Muscle layer of duodenum (tissue), 2 donors: Measurements from ENCODE around the gene ANP32A.

ENCODE experiments used
- H3K27ac ChIP-seq: one replicate; pipeline ENCODE4 v1.7.0; 2013; ENCODE audit warnings: mild to moderate bottlenecking, low read length
- H3K27me3 ChIP-seq: one replicate; pipeline ENCODE4 v1.7.0; 2013; ENCODE audit warnings: low read depth, mild to moderate bottlenecking, control low read depth, low read length
- H3K36me3 ChIP-seq, 2 donors: one replicate each; pipeline ENCODE4 v1.7.0; 2013; ENCODE audit warnings: low read length in 2 of 2, control low read depth in 1 of 2, mild to moderate bottlenecking in 1 of 2; ENCODE audit not compliant: insufficient read depth in 2 of 2, control insufficient read depth in 1 of 2
- H3K4me1 ChIP-seq, 2 donors: one replicate each; pipeline ENCODE4 v1.7.0; 2013; ENCODE audit warnings: low read length in 2 of 2, mild to moderate bottlenecking in 2 of 2, control low read depth in 1 of 2, moderate library complexity in 1 of 2; ENCODE audit not compliant: insufficient read depth in 2 of 2, control insufficient read depth in 1 of 2
- H3K4me3 ChIP-seq, 2 donors: one replicate each; pipeline ENCODE4 v1.7.0; 2013; ENCODE audit warnings: low read length in 2 of 2, low read depth in 1 of 2, mild to moderate bottlenecking in 1 of 2
- H3K9me3 ChIP-seq, 2 donors: one replicate each; pipeline ENCODE4 v1.7.0; 2013; ENCODE audit warnings: low read length in 2 of 2, control low read depth in 1 of 2, mild to moderate bottlenecking in 1 of 2; ENCODE audit not compliant: control insufficient read depth in 1 of 2
- donor health status: healthy.

Gene ANP32A

GRCh38 chr15:68788264-68788624 lies 32.5 kb downstream of the ANP32A start:
- Histone ChIP-seq H3K4me3 (no peak overlapping the region), H3K27me3 (no peaks in the 10 kb centered on the region), H3K36me3 (peaks cover 17 to 24% of the 10 kb centered on the region in 2 donors), H3K27ac (no peak overlapping the region), H3K9me3 (no peaks in the 10 kb centered on the region), H3K4me1 (peaks cover 16 to 35% of the 10 kb centered on the region in 2 donors)

- Histone ChIP-seq H3K9me3 (no peaks in the 10 kb centered on the region), H3K4me1 (peaks cover 16 to 30% of the 10 kb centered on the region in 2 donors), H3K27ac (no peak overlapping the region), H3K27me3 (no peaks in the 10 kb centered on the region), H3K36me3 (peaks cover 17 to 29% of the 10 kb centered on the region in 2 donors), H3K4me3 (no peak overlapping the region)
Observed at GRCh38 chr15:68787609-68788263, 33.0 kb downstream of the ANP32A start.

- peaks cover 16 to 22% of the 10 kb centered on the region in 2 donors for H3K4me1 ChIP-seq
- H3K4me3 ChIP-seq: no peak overlapping the region
- peaks cover 17 to 38% of the 10 kb centered on the region in 2 donors for H3K36me3 ChIP-seq
- no peaks in the 10 kb centered on the region for H3K9me3 ChIP-seq
- no peaks in the 10 kb centered on the region for H3K27me3 ChIP-seq
- no peak overlapping the region for H3K27ac ChIP-seq
Observed at GRCh38 chr15:68786753-68787152, 33.9 kb downstream of the ANP32A start.

GRCh38 chr15:68785541-68785940 lies 35.2 kb downstream of the ANP32A start:
- peaks cover 10 to 18% of the 10 kb centered on the region in 2 donors for H3K4me1 ChIP-seq
- H3K36me3 ChIP-seq: peaks cover 23 to 47% of the 10 kb centered on the region in 2 donors

GRCh38 chr15:68784206-68784605 lies 36.5 kb downstream of the ANP32A start:
- H3K27ac ChIP-seq: no peak overlapping the region
- peaks cover 33 to 60% of the 10 kb centered on the region in 2 donors for H3K36me3 ChIP-seq
- H3K9me3 ChIP-seq: no peaks in the 10 kb centered on the region
- H3K27me3 ChIP-seq: no peaks in the 10 kb centered on the region
- no peak overlapping the region for H3K4me3 ChIP-seq
- H3K4me1 ChIP-seq: peaks cover 0 to 4% of the 10 kb centered on the region in 2 donors

More at GRCh38 chr15:68785541-68785940, 35.2 kb downstream of the ANP32A start:
- H3K4me3 ChIP-seq: no peak overlapping the region
- H3K27me3 ChIP-seq: no peaks in the 10 kb centered on the region
- no peak overlapping the region for H3K27ac ChIP-seq
- no peaks in the 10 kb centered on the region for H3K9me3 ChIP-seq

- Histone ChIP-seq H3K27me3 (no peaks in the 10 kb centered on the region), H3K4me3 (no peak overlapping the region), H3K36me3 (peaks cover 34 to 63% of the 10 kb centered on the region in 2 donors), H3K9me3 (no peaks in the 10 kb centered on the region), H3K27ac (no peak overlapping the region), H3K4me1 (no peaks in the 10 kb centered on the region)
Observed at GRCh38 chr15:68783226-68784058, 37.3 kb downstream of the ANP32A start.

GRCh38 chr15:68782589-68783161 lies 38.0 kb downstream of the ANP32A start:
- Histone ChIP-seq H3K36me3 (peaks cover 37 to 68% of the 10 kb centered on the region in 2 donors), H3K27ac (peak overlapping the region; percentile 17), H3K27me3 (no peaks in the 10 kb centered on the region), H3K9me3 (no peaks in the 10 kb centered on the region), H3K4me1 (no peaks in the 10 kb centered on the region), H3K4me3 (no peak overlapping the region)

- Histone ChIP-seq H3K36me3 (peaks cover 38 to 68% of the 10 kb centered on the region in 2 donors), H3K27me3 (no peaks in the 10 kb centered on the region), H3K4me1 (no peaks in the 10 kb centered on the region), H3K27ac (peak overlapping the region; percentile 17), H3K9me3 (no peaks in the 10 kb centered on the region), H3K4me3 (no peak overlapping the region)
Observed at GRCh38 chr15:68781766-68782588, 38.7 kb downstream of the ANP32A start.

GRCh38 chr15:68781217-68781616 lies 39.5 kb downstream of the ANP32A start:
- Histone ChIP-seq H3K27ac (no peak overlapping the region), H3K9me3 (no peaks in the 10 kb centered on the region), H3K36me3 (peaks cover 31 to 61% of the 10 kb centered on the region in 2 donors), H3K4me3 (no peak overlapping the region), H3K4me1 (peaks cover 0 to 6% of the 10 kb centered on the region in 2 donors), H3K27me3 (no peaks in the 10 kb centered on the region)

- H3K4me3 ChIP-seq: no peak overlapping the region
- no peaks in the 10 kb centered on the region for H3K27me3 ChIP-seq
- no peaks in the 10 kb centered on the region for H3K9me3 ChIP-seq
- peaks cover 20 to 49% of the 10 kb centered on the region in 2 donors for H3K36me3 ChIP-seq
- peaks cover 0 to 15% of the 10 kb centered on the region in 2 donors for H3K4me1 ChIP-seq
- no peak overlapping the region for H3K27ac ChIP-seq
Observed at GRCh38 chr15:68778876-68779275, 41.8 kb downstream of the ANP32A start.
